Stimulated activated CD8-positive, alpha-beta memory T cell treated with anti-CD3 and anti-CD28 coated beads, Interleukin-12 subunit alpha, Interleukin-12 subunit beta, amount 100 ng/mL, for 4 hours (primary cell): ENCODE results near the gene SENP3.
A peak's percentile ranks its signal among the peaks of the same experiment; 100 is the strongest.

ENCODE experiments used
- DNase-seq: peaks from one replicate; pipeline ENCODE4 v3.0.0-alpha.2; 2020; ENCODE audit warnings: low read depth

SENP3 gene

DNA sequence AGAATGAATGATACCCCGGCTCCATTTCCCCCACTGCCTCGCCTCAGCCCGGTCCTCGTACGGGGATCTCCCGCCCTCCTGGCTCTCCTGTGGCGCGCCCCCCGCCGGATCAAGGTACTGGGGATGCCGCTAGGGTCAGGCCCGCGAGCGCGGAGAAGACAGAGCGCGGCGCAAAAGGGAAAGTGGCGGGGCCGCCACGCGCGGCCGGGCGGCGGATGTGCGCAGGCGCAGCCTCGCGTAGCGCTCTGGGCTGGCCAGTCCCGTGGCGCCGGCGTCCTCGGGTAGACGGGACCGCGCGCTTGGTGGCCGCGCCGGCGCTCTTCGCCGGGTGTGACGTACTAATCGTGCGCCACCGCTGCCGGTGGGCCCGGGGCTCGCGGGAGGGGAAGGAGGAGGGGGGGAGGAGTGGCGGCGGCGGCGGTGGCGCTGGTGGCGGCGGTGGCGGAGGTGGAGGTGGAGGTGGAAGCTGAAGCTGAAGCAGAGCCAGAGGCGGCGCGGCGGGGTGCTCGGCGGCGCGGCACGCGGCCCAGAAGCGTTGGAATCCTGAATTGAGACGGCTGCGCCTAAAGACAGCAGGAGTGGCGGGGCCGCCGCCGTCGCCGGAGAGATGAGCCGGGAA lies at the start of gene SENP3:
TSS of gene SENP3 (plus strand) at position 331 of the 619 bp plus-strand sequence. CDS start 1,158 bp downstream, outside the sequence.
- DNase-seq, result peak; percentile 90

DNA sequence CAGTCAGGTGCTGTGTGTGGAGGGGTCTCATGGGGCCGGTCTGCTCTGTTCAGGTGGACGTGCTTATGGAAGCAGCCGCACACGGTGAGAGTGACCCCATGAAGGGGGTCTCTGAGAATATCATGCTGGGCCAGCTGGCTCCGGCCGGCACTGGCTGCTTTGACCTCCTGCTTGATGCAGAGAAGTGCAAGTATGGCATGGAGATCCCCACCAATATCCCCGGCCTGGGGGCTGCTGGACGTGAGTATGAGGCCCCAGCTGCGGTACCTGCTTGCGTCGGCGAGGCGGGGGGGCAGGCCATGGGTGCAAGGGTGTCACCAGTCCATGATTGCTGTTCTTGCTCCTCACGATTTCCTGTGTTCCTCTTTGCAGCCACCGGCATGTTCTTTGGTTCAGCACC lies 49.6 kb upstream of the SENP3 start:
- no peak for DNase-seq

- no peak for DNase-seq
These were observed 48.7 kb upstream of the SENP3 start for GRCh38 chr17:7512824-7513540.

- no peak for DNase-seq
These were observed 47.8 kb upstream of the SENP3 start for GRCh38 chr17:7513850-7514419.

DNA sequence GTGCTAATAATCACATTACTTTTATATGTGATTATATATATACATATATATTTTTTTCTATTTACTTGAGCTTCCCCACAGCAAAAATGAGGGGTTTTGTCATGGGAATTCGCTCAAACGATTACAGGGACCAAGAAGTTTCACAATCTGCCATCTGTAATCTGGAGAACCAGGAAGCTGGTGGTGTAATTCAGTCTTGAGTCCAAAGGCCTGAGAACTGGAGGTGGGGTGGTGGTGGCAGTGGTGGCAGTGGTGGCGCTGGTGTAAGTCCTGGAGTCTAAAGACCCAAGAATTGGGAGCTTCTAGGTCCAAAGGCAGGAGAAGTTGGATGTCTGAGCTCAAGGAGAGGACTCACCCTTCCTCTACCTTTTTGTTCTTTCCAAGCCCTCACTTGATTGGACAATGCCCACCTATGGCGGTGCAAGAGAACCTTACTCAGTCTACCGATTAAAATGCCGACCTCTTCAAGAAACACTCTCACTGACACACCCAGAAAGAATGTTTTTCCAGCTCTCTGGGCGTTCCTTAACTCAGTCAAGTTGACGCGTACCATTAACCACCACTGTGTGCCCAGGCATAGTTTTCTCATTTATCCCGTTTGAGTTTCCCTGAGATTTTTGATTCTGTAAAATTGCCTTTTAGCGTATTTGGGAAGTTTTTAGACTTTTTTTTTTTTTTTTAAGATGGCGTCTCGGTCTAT lies 45.7 kb upstream of the SENP3 start:
- no peak for DNase-seq

- DNase-seq, result no peak
These were observed 38.7 kb upstream of the SENP3 start for GRCh38 chr17:7523033-7523432.

- DNase-seq, result no peak
These were observed 32.9 kb upstream of the SENP3 start for GRCh38 chr17:7528842-7529241.

- no peak for DNase-seq
These were observed 31.5 kb upstream of the SENP3 start for GRCh38 chr17:7530023-7530900.

DNA sequence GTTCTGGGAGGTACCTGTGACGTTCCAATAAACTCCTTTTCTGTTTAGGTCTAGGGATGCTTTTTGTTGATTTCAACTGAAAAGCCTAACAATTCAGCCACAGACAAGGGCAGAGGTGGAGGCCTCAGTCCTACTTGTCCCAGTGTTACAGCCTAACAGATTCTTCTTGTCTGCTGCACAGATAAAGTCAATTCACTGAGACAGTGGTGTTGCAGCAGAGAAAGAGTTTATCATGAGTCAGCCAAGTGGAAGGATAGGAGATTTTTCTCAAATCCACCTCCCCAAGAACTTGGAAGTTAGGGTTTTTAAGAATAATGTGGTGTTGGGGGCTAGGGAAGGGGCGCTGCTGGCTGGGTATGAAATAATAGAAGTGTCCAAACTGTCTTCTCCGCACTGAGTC lies 23.7 kb upstream of the SENP3 start:
- DNase-seq, result no peak

GRCh38 chr17:7538891-7539545 lies 22.7 kb upstream of the SENP3 start:
- no peak for DNase-seq

- no peak for DNase-seq
These were observed 20.6 kb upstream of the SENP3 start for GRCh38 chr17:7541074-7541621.

DNA sequence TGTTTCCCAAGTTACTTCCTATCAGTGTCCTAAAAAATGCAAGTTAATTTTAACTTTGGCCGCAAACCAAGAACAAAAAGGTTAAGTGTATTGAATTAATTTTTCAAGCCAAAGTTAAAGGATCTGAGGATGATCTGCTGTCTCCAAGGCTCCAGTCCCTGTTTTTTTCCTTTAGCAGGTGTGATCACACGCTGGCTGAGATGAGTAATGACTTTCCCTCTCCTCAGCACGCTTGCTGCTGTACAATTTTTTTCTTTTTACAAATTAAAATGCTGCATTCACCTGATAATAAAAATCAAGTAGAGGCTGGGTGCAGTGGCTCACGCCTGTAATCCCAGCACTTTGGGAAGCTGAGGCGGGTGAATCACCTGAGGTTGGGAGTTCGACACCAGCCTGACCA lies 16.8 kb upstream of the SENP3 start:
- DNase-seq, result no peak

- peak; percentile 34 for DNase-seq
These were observed 12.9 kb upstream of the SENP3 start, which contains the start of gene TNFSF12 for GRCh38 chr17:7548585-7549400. Gene TNFSF12, plus strand, starts transcription at chr17:7549058. Its CDS starts 96 bp downstream, at chr17:7549154.

- DNase-seq, result no peak
These were observed 12.2 kb upstream of the SENP3 start for GRCh38 chr17:7549401-7550055.

DNA sequence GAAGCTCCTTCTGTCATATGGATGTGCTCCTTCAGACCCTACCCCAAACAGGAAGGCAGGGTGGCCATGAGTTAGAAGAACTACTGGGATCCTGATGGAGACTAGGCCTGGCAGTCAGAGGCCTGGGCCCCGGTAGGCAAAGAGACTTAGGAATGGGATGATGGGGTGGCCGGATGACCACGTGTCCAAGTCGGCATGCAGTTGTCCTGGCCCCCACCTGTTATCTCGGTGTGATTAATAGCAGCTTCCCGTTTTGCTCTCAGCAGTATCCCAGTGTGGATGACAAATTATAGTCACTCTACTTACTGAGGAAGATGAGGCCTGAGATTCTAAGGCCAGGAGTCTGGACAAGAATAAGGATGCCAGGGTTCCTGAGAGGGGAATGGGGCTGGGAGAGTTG lies 11.4 kb upstream of the SENP3 start:
- DNase-seq, result no peak

DNA sequence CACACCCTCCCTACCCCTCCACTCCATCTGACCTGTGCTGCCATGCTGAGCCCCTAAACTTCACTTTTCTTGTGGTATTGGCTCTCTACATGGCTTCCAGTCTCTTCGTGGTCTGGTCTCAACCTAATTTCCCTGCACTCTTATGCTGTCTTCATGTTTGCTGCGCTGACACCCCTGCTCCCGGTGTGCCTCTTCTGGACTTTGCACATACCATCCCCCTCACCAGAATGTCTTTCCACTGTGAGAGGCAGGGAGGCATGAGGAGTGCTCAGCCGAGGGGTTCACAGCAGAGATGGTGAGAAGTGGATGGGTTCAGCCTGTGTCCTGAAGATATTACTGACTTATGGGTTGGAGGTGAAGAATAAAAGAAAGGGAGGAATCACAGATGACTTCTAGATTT lies 10.3 kb upstream of the SENP3 start:
- DNase-seq, result no peak

- DNase-seq, result no peak
These were observed 9.1 kb upstream of the SENP3 start for GRCh38 chr17:7552621-7553051.

- no peak for DNase-seq
These were observed 8.4 kb upstream of the SENP3 start for GRCh38 chr17:7553356-7553755.

GRCh38 chr17:7555320-7555948 lies 6.3 kb upstream of the SENP3 start:
- no peak for DNase-seq
